GM18526 (cell line): ENCODE results near the gene RAPSN.

Source experiments
- POLR2A ChIP-seq: IDR thresholded peaks from 3 replicates; pipeline ENCODE4 v1.6.1; 2011; ENCODE audit not compliant: insufficient read length; ENCODE audit errors: extremely low read depth

The RAPSN gene

GRCh38 chr11:47443817-47444216, 5.1 kb downstream of the RAPSN start:
- TF ChIP-seq POLR2A = no peak

DNA sequence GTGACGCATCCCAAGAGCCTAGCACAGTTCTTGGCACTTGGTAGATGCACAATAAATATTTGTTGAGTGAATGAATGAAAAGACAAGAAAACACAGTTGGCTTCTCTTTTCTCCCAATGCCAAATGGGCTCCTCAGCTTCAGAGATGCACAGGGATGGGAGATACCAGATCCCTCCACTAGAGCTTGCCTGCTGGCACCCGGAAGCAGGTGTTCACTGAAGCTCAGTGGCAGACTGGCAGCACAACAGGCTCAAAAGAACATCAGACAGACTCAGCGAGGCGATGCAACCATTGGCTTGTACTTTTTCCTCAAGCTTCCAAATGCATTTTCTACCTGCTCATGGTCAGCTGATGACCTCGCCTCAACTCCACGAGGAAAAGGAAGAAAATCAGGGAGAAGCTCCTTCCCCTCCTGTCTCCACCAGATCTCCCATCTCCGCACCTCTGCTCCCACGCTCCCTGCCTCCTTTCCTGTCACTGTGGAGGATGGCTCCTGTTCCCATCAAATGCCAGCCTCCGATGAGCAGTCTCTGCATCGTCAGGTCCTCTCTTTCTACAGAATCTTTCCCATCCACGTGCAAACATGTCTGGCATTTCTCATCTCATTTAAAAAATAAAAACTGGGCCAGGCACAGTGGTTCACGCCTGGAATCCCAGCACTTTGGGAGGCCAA, 5.8 kb downstream of the RAPSN start:
- TF ChIP-seq POLR2A = no peak

- TF ChIP-seq POLR2A = no peak
These were observed 6.4 kb downstream of the RAPSN start for GRCh38 chr11:47442514-47442913.

DNA sequence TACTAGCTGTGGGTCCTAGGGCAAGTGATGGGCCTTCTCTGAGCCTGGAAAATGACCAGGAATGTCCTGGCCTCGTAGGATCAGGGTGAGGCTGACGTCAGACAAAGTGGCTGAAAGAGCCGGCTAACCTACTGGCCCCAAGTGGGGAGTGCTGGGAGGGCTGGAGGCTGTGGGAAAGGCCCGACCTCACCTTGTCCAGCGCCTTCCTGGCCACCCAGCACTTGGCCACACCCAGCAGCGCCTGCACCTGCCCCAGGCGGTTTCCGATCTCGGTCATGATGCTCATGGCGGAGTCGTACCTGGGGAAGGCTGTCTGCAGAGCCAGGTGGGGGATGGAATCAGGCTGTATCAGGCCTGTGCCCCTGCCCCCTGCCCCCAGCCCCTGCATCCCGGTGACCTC, 7.5 kb downstream of the RAPSN start:
- TF ChIP-seq POLR2A = no peak

- no peak for TF ChIP-seq POLR2A
These were observed 8.9 kb downstream of the RAPSN start for GRCh38 chr11:47440054-47440476.

DNA sequence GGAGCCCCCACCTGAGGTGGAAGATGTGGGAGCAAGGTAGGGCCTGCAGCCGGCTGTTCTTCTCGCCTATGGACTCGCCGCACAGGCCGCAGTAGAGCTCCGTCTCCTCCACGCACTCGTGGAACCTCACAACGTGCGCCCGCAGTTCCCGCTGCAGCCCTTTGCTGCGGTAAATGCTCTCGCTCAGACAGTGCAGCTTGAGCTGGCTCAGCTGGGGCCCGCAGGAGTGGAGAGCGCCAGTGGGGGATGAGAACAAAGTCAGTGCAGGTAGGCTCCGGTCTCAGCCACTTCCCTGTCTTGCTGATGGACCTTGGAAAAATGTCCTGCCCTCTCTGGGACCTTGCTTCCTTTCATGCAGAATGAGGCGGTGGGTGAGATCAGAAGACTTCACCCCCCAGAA, 10.2 kb downstream of the RAPSN start:
- no peak for TF ChIP-seq POLR2A

GRCh38 chr11:47437746-47438418, 11.1 kb downstream of the RAPSN start:
- TF ChIP-seq POLR2A = no peak

DNA sequence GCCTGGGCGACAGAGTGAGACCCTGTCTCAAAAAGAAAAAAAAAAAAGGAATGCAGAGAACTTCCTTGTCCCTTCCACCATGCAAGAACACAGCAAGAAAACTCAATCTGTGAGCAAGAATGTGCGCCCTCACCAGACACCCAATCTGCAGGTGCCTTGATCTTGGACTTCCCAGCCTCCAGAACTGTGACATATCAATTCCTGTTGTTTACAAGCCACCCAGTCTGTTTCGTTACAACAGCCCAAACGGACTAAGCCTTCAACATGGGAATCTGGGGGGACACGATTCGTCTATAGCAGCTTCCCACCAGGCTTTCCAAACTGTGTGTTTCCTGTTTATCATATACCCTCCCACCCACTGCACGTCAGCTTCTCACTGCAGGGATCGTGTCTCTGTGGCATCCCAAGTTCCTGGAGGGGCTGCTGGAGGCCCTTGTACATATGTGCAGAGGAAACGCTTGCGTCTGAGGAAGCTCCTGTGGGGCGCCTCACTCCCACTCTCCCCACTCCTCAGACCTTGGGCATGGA, 11.7 kb downstream of the RAPSN start:
- TF ChIP-seq POLR2A = no peak

DNA sequence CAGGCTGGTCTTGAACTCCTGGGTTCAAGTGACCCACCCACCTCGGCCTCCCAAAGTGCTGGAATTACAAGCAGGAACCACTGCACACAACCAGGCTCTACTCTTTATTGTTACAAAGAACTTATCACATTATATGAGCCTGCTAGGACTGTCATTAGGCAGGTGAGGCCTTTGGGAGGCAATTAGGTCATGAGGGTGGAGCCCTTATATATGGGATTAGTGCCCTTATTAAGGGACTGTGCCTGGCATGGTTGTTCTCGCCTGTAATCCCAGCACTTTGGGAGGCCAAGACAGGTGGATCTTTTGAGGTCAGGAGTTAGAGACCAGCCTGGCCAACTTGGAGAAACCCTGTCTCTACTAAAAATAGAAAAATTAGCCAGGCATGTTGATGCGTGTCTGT, 12.2 kb downstream of the RAPSN start:
- TF ChIP-seq POLR2A = no peak

DNA sequence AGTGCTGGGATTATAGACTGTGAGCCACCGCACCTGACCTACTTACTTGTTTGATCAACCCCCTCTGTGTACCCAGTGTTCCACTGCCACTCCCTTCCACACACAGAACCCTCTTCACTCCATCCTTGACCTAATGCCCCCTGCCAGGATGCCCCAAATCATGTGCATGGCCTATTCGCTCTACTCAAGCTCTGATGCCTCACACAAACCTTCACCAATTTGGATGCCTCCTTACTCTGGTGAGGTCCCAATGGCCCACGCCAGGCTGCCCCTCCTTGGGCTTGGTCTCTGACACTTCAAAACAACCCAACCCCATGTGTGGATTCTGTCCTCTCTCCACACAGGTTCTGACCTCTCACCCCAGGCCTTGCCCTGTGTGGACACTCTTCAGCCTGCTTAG, 13.2 kb downstream of the RAPSN start:
- no peak for TF ChIP-seq POLR2A

- no peak for TF ChIP-seq POLR2A
These were observed 14.7 kb downstream of the RAPSN start for GRCh38 chr11:47434011-47434786.

GRCh38 chr11:47433157-47433556, 15.8 kb downstream of the RAPSN start:
- no peak for TF ChIP-seq POLR2A

DNA sequence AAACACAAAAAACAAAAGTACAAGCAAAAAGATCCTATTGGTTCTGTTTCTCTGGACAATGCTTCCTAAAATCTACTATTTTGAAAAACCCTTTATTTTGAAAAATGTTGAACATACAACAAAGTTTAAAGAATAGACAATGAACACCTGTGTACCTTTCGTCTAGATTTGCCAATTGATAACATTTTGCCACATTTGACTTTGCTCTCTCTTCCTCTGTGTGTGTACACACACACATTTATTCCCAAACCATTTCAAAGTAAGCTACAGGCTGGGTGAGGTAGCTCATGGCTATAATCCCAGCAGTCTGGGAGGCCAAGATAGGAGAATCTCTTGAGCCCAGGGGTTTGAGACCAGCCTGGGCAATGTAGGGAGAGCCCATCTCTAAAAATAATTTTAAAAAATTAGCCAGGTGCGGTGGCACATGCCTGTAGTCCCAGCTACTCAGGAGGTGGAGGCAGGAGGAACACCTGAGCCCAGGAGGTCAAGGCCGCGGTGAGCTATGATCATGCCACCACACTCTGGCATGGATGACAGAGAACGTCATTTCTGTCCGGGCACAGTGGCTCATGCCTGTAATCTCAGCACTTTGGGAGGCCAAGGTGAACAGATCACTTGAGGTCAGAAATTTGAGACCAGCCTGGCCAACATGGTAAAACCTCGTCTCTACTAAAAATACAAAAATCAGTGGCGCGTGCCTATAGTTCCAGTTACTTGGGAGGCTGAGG, 17.4 kb downstream of the RAPSN start:
- no peak for TF ChIP-seq POLR2A

GRCh38 chr11:47430524-47430923, 18.4 kb downstream of the RAPSN start:
- no peak for TF ChIP-seq POLR2A
